CD4-positive, alpha-beta T cell treated with Interleukin-10 for 1 hour (primary cell): Measurements from ENCODE around the gene ITGA5.

Source experiments
- DNase-seq: peaks from one replicate; pipeline ENCODE4 v3.0.0-alpha.2; 2020

ITGA5 gene

DNA sequence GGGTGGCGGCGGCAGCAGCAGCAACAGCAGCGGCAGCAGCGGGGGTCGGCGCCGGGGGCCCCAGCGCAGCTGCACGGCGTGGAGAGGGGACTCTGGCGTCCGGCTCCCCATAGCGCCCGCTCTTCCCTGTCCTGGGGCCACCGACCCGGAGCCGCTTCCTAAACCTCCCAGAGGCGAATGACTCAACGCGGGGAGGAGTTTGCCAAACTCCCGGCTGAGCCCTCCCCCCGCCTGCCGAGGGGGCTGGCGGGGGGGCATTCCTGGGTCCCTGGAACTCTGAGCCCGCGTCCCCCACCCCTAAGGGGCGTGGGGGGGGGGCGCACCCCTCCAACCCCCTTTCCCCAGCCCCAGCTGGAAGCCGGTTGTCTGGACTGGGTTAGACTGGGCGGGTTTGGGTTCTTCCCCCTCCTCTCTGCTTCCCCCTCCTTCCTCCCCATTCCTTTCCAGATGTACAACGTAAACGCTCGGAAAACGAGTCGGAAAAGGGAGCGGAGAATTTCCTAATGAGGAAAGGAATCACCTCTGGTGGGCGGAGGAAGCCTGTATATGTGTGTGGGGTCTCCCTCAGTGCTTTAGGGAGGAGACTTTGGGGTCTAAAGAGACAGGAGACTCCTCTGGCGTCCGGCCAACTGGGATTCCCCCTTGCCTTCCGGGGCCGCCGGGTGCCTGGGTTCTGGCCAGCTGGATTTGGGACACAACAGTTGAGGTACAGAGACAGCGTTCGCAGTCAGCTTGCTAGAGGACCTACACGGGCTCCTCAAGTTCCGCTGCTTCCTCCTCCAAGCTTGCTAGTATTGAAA is at the start of gene ITGA5:
Gene ITGA5, minus strand, starts transcription at position 179 of the 800 bp plus-strand sequence. Its CDS starts 68 bp downstream, at position 111.
- no peak for DNase-seq

DNA sequence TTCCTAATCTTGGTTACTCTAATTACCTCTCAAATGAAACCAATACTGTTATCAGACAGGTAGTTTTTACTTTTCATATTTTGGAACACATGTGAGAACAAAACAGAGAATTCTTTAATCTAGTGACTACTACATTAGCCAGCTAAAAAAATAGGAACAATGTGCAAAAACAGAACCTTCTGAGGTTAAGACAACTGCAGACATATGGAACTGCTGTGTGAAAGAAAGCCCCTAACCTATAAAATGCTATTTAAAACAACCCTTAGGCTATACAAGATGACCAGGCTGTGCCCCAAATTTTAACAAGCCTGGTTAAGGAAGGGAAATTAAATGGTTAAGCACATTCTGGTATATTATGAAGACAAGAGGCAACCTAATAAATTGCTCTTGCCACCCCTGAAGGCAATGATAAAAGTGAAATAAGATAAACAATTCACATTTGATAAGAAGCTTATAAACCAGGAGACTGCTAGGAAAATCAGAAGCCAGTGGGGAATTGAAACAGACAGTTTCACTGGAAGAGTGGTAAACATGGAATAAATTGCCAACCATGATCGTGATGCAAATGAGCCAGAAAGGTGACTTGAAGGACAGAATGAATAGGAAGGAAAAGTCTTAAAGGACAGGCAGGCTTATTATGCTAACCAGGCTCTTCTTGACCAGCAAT is 46.9 kb upstream of the ITGA5 start:
- DNase-seq = no peak

DNA sequence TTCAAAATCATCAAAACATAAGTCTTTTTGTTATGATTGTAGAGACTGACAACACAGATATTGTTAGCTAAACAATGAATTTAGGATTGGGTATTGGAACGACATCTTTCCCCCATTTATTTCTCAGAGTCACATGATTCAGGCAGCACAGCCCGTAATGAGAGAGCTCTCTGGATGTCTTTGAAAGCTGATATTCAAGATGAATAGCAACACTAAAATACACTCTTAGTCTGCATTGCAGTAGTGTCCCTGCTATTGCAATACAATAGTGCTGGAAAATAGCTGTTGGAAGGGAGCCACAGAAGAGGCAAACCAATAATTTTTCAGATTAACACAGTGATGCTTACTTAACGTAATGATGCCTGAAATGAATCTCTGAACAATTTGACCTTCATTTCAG is 44.4 kb upstream of the ITGA5 start:
- no peak for DNase-seq

- no peak for DNase-seq
These were observed 44.0 kb upstream of the ITGA5 start for GRCh38 chr12:54463034-54463433.

GRCh38 chr12:54460317-54460923 is 41.4 kb upstream of the ITGA5 start:
- no peak for DNase-seq

DNA sequence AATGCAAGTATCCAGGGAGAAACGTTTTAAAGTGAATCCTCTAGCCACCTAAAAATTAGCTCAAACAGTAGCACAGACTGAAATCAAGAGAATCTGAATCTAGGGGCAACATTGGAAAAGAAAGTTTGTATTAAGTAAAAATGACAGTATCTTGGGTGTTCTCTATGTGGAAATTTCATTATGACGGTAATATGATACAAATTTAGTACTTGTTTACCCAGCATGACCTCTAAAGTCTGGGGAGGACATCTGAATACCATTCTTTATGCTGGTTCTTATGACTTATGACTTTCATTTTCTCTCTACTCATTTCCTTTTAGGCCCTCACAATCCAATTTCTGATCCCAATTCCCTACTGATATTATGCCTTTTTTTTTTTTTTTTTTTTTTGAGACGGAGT is 40.3 kb upstream of the ITGA5 start:
- no peak for DNase-seq

GRCh38 chr12:54455760-54456469 is 36.8 kb upstream of the ITGA5 start:
- DNase-seq = no peak

DNA sequence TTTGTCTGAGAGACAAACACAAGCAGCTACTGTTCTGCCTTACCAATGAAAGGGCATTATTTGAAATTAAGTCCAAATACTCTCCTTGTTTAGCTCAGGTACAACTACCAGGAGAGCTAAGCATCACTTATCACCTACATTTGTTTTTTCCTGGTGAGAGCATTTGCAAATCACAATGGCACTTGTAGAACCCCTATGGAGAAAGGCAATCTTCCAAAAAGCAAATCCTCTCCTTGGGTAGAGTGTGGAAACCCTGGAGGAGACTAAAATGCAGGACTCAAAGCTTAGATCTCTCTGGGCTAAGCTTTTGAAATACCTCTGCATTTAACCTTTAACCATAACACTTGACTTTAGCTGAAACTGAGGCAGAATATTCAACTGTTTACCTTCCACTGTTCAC is 33.6 kb upstream of the ITGA5 start:
- DNase-seq = no peak

DNA sequence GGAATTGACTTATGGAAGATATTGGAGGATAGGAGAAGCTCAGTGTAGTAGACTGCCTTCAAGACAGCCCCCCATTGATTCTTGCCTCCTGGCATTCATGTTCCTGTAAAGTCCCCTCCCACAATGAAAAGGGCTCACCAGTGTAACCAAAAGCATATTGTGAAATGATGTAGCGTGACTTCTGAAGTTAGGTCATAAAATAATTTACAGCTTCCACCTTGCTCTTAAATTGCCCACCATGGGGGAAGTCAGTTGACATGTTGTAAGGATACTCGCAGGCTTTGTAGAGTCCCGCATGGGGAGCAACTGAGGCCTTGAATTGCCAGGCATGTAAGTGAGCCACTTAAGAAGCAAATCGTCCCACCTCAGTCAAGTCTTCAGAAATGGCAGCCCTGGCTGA is 29.3 kb upstream of the ITGA5 start:
- no peak for DNase-seq

GRCh38 chr12:54447917-54448316 is 28.9 kb upstream of the ITGA5 start:
- DNase-seq = no peak

GRCh38 chr12:54444206-54444605 is 25.1 kb upstream of the ITGA5 start:
- no peak for DNase-seq

GRCh38 chr12:54443446-54443845 is 24.4 kb upstream of the ITGA5 start:
- DNase-seq = no peak

- no peak for DNase-seq
These were observed 23.9 kb upstream of the ITGA5 start for GRCh38 chr12:54442961-54443360.

DNA sequence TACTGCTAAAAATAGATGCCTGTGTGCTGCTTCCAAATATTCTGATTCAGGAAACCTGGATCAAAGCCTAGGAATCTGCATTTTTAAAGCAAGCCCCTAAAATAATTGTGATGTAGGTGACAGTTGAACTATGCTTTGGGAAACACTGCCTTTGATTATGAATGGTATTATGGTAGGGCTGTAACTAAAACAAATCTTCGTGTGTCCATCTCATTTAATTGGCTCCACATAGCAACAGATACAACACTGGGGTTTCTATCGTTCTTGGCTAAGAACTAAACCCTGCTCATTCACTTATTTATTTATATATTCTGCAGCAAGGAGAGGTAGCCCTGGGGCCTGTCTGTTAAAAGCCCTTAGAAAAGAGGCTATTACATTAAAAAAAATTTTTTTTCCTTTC is 23.0 kb upstream of the ITGA5 start:
- no peak for DNase-seq

GRCh38 chr12:54439521-54440255 is 20.6 kb upstream of the ITGA5 start:
- peak; percentile 57 for DNase-seq

GRCh38 chr12:54439096-54439495 is 20.0 kb upstream of the ITGA5 start:
- DNase-seq = no peak

DNA sequence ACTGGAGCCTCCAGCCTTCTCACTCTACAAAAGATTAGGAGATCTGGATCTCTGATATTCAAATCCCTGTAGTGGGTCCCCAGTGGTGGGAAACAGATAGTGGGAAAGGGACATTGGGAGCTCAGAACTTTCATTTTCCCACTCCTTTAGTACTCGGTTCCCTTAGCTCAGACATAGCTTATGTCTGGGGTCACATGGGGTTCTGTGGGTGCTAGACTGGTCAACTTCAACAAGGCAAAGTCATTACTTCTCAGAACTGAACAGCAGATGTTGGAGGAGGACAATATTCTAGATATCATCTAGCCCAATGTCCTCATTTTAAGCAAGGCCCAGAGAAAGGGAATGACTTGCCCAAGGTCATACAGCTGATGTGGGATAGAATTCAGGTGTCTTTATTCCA is 19.5 kb upstream of the ITGA5 start:
- no peak for DNase-seq

DNA sequence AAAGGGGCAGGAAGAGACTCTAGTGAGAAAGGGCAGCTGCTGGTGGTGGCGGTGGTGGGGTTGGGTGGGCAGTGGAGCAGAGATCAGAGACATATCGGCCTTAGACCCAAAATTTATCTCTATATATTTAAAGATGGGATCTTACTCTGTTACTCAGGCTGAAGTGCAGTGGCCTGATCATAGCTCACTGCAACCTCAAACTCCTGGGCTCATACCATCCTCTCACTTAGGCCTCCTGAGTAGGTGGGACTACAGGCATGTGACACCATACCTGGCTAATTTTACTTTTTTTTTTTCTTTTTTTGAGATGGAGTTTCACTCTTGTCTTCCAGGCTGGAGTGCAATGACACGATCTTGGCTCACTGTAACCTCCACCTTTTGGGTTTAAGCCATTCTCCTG is 18.6 kb upstream of the ITGA5 start:
- DNase-seq = no peak

DNA sequence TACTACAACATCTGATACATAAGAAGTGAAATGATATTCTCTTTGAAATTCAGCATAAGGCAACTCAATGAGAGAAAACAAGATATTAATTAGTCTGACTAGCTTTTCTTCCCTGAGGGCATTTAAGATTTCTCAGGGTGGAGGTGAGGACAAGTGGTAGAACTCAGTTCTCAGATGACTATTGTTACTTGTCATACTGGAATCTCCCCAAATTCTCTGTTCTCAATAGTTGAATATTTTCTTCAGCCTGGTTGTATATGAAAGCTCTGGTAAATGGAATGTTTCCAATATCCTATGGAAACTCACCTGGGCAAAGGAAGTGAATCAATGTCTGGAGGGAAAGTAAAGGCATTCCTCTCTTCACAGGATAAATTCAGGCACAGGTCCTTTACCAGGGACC is 18.2 kb upstream of the ITGA5 start:
- no peak for DNase-seq

DNA sequence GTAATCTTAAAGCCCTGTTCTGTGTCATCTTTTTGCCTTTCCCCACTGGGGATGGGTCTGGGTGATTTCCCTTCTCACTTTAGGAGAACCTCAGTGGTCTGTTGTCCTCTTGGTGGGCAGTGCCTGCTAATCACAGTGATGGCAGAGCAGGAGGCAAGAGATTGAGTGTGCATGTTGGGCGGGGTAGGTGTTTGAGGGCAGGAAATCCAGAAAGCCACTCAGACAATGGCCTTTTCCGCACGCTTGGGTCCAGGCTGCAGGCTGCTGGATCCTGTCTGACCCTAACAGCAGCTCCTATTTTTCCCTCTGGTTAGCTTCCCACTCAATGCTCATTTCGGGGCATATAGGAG is 13.7 kb upstream of the ITGA5 start:
- peak; percentile 32 for DNase-seq

DNA sequence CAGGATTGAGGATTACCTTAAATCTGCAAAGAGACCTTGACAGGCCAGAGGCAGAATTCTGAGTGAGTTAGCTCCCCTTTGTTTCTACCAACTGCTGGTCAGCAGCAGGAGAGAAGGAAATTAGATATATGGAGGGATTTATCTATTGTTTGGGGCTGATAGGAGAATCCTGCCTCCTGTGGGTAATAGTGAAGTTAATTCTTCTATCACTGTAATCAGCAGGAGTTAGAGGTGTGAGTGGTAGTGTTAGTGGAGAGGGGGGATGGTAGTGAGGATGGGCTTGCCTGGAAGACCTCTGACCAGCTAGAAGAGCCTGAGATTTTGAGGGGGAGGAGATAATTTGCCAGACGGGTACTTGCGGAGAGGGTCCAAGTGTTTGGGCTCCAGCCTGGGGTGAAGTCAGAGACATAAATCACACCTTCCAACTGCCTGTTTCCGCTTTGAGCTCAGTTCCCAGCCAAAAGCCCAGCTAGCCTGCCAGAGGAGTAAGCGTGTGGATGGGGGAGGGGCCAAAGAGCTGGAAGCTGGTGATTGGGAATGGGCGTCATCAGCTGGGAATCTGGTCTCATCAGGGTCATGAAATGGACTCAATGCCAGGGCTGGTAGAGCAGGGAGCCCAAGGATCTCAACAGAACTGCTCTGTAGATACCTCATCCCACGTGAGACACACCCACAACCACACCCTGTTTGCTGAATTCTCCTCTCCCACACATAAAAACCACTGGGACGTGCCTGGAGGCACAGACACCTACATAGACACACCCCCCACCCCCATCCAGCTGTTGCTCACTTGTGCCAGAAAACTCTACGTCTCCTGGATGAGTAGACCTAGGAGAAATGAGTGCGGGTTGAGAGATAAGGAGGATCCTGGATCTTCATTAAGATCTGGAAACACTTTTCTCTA is 13.1 kb upstream of the ITGA5 start:
- no peak for DNase-seq
